Measurements from ENCODE around the gene DYNC1H1.

Gene DYNC1H1
- total RNA-seq = 478 to 790 (median 631) reads per million in 3 experiments

DNA sequence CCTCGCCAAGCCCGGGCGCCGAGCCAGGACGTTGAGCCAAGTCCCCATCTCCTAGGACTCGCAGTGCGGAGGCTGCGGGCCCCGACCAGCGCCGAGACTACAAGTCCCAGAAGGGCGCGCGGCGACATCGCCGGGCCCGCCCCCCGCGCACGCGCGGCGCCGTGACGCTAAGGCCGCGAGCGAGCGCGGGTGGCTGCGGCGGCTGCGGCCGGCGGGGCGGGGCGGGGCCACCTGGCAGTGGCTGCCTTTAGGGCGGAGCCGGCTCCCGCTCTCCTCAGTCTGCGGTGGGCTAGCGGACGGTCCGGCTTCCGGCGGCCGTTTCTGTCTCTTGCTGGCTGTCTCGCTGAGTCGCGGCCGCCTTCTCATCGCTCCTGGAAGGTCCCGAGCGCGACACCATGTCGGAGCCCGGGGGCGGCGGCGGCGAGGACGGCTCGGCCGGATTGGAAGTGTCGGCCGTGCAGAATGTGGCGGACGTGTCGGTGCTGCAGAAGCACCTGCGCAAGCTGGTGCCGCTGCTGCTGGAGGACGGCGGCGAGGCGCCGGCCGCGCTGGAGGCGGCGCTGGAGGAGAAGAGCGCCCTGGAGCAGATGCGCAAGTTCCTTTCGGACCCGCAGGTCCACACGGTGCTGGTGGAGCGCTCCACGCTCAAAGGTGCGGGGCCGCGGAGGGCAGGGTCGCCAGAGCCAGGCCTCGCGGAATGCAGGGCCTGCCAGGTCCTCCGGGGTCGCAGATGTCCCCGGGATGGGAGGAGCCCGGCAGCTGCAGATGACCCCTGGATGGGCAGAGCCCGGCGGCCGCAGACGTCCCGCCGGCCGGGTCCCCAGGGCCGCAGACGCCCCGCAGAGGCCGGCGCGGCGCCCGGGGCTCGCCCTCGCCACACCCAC, at the start of gene DYNC1H1:
DYNC1H1 (plus strand) TSS at position 277 of the 884 bp plus-strand sequence; CDS start at position 396, 119 bp downstream.
- DNase-seq = peak; percentile 90

GRCh38 chr14:101915871-101916815, 48.2 kb upstream of the DYNC1H1 start:
- no peak for DNase-seq

DNA sequence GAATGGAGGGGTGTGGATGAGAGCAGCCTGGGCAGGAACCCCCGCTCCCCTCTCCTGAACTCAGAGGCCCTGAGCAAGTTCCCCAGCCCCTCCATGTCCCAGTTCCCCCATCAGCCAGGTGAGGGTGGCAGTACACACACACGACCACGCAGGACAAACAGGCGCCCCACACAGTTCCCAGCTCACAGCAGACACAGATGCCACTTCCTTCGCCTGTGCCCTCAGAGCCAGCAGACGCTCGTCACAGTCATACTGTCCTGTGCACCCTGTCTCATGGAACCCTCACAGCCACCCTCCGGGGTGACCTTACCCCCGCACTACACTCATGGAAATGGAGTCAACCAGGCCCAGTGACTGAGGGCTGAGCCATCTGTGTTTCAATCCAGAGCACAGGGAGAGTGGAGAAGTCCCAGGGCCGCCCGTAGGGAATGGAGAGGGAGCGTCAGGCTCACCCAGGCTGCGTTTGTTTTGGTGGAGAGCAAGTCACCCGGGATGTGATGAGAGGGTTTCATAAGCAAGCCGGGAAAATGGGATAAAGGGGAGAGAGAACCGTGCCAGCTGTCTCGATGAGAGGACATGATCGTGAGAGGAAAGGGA, 47.5 kb upstream of the DYNC1H1 start:
- no peak for DNase-seq

DNA sequence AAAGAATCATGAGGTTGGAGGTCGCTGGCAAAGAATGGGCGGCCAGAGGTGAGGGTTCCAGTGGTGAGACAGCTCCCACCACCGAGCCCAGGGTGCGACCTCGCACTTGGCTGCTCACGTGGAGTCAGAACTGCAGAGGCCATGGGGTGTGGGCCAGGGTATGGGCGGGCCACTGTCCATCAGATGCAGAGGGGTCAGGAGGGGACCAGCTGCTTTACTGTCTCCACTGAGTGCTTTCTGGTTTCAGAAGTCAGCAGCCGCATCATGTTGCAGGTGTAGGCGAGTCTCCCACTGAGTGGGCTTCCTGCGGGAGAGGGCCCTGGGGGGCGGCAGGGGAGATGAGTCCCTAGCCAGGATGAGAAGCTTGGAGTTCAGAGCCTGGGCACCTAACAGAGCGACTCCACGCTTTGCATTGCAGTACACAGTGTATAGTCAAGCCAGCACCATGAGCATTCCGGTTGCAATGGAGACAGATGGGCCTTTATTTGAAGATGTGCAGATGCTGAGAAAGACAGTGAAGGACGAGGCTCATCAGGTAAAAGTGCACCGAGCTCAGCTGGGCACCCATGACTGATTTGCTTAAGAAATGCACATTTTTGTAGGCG, 46.9 kb upstream of the DYNC1H1 start:
- no peak for DNase-seq

GRCh38 chr14:101918065-101918989, 46.0 kb upstream of the DYNC1H1 start:
- DNase-seq = no peak

DNA sequence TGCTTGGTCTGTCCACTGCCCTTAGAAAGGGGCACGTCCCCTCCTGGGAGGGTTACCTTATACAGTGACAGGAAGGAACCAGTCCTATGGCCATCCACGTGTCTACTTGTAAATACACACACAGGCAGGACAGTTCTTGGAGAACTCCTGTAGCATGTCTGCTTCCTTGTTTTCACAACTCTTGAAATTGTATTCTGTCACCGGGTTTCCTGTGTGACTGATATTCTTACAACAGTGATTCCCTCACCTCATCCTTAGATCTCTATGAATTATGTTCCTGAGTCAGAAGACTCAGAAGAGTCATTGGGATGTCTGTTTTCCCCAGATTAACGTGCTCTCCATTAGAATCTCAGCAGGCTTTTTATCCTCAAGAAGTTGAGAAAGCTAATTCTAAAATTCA, 44.1 kb upstream of the DYNC1H1 start:
- no peak for DNase-seq

DNA sequence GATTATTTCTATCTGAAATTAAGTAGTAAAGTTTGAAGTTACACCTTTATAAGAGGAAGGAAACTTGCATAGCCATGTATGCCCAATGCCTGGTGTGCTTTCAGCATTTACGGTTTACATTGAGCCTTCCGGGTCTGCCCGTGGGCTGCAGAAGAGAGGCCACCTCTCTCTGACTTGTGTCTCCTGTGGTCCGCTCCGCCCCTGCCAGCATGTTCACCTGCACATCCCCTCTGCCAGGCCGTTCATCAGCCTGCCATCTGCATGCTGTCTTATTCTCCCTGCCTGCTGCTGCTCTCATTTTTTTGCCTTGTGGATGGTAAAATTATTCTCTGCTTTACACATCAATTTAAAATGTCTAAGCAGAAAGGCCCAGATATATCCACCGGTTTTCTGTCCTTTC, 41.5 kb upstream of the DYNC1H1 start:
- DNase-seq = no peak

DNA sequence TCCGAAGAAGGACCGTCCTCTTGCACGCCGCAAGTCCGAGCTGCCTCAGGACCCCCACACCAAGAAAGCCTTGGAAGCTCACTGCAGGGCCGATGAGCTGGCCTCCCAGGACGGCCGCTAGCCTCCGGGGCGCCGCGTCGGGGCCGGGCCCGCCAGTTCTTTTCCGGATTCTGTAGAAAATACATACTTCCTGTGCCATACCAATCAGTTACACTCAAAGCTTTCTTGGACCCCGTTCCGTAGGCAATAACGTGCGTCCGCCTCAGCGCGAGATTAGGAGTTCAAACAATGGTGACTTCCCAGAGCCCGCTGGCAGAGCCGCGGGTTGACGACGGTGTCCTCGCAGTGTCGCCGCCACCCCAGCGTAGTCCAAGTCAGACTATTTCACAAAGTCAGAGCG, 39.2 kb upstream of the DYNC1H1 start:
- no peak for DNase-seq

DNA sequence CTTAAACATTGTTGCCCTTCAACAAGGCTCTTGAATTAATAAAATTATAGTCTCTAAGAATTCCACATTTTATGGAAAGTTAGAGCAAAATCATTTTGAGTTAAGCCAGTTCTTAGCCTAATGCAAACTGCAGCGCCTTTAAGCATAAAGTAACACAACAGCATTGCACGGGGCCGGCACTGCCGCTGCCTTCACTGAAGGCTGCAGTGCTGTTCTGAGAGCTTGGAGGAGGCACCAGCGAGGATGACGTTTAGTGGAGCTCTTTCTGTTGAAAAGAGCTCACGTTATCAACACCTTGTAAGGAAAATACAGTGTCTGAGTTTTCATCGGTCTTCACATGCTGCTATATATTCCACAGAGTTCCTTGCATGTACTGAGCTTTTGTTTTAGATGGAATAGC, 38.3 kb upstream of the DYNC1H1 start:
- no peak for DNase-seq

GRCh38 chr14:101926620-101927019, 37.8 kb upstream of the DYNC1H1 start:
- DNase-seq = no peak

DNA sequence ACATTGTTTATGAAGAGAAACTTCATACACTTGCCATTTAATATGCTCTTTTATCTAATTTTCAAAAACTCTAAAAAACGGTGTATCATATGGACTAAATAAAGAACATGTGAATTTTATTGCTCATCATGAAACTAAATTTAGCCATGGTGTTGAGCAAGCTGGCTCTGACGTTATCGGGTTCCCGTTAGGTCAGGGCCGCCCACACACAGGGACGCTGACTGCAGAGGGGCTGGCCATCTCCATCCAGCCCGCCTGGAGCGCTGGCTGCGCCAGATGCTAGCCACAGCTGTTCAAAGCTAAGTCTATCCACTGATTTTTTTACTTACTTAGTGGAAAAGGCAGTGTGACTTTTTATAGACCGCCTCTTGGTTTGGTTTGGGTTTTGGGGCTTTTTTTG, 36.5 kb upstream of the DYNC1H1 start:
- no peak for DNase-seq

DNA sequence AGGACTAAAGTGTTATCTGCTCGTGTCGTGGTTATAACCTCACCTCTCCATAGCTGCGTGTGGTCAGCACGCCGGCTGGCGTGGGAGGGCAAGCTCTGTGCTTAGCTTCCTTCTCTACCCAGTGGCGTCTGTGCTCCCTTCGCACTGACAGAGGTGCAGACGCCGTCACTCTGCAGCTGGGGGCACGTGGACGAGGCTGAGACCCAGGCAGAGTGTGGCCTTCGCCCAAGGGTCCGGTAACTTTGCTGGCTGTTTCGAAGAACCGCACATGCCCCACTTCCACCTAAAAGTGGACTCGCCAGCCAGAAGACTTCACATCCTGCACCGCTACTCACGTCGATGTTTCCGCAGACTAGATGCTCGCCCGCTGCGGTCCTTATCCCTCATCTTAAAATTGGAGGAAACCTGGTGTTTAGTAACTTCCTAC, 35.9 kb upstream of the DYNC1H1 start:
- no peak for DNase-seq

GRCh38 chr14:101929096-101929495, 35.3 kb upstream of the DYNC1H1 start:
- no peak for DNase-seq

DNA sequence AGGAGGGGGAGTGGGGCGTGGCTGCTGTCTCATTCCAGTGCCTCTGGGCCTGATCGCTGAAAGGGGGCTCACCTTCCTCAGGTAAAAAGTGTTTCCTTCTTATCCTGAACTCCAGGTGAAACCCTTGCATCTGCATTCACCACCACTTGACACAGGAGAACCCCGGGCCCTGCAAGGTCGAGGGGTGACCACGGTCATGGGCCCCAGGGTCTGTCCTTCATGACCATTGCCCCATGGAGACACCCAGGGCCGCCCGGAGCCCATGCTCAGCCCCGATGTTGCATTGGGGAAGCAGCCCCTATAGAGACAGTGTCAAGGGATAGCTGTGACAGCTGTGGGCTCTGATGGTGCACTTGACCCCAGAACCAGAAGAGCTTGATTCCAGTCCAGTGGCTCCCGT, 34.4 kb upstream of the DYNC1H1 start:
- no peak for DNase-seq

DNA sequence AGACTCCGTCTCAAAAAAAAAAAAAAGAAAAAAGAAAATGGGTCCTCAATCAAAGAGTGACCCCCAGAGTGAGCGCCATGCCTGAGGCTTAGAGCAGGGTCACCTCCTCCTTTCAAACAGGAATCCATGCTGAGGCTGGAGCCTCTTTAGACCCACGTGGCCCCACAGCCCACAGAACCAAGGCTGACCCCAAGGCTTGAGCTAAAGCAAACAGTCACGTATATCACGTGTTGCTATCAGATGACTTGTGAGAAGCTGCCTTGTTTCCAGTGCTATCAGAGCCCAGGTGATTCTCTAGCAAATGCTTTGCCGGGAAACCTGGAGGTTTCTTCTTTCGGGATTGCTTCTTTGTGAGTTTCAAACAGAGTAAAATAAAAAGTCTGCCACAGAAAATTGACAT, 31.7 kb upstream of the DYNC1H1 start:
- no peak for DNase-seq

DNA sequence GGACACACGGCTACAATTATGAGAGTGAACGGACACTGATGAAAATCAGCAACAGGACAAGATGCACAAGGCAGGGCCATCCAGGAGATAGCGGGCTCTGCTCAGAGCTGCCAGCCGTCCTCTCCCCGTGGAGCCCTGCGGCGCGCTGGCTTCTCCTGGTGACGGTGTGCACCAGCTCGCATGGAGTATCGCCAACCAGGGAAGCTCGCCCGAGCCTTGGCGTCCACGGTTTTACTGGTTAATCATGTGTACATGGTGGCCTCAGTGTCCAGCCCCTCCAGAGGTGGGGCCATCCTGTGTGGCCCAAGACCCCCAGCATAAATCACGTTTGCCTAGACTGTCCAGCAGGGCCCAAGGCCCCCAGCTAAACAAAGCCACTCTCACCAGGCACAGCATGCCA, 31.2 kb upstream of the DYNC1H1 start:
- DNase-seq = no peak

- DNase-seq = no peak
Observed at GRCh38 chr14:101934601-101935150, 29.7 kb upstream of the DYNC1H1 start.

DNA sequence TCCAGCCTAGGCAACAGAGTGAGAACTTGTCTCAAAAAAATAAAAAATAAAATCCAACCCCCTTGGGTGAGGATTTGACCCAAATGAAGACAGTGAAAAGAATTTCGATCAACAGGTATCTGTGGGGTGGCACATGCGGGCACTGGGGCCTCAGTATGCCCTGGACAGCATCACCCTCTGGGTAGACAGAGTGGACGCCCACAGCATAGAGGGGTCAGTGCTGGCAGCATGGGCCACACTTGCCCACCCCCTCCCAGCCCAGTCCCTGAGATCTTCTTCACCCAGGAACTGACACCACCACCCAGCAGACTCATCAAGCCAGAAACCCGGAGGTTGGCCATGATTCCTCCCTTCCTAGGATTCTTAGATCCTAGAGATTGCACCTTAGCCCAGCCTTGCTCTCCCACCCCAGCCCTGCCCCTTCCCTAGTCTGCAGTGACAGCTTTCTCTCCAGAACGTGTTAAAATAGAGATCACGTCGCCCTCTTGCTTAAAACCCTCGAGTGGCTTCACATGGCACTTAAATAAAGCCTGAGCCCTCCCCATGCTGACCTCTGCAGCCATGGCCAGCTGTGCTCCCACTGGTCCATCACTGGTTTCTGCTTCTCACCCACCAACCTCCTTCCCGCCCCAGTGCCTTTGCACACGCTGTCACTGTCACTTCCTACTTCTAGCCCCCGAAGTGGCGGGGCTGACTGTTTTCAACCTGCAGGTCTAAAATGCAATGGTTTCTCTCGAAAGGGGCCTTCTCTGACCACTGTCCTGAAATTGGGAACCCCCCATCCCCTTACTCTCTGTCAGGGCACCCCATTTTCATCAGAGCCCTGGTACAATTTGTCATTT, 26.2 kb upstream of the DYNC1H1 start:
- DNase-seq = no peak

DNA sequence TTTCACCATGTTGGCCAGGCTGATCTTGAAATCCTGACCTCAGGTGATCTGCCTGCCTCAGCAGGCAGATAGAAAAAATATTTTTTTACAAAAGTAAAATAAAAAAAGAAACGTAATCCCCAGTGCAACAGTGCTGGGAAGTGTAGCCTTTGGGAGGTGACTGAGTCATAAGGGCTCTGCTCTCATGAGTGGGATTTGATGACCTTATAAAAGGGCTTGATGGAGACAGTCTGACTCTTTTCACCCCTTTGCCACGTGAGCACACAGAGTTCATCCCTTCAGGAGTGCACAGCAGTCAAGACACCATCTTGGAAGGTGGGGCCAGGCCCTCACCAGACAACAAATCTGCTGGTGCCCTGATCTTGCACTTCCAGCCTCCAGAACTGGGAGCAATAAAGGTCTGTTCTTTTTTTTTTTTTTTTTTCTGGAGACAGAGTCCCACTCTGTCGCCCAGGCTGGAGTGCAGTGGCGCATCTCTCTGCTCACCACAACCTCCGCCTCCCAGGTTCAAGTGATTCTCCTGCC, 24.7 kb upstream of the DYNC1H1 start:
- no peak for DNase-seq

DNA sequence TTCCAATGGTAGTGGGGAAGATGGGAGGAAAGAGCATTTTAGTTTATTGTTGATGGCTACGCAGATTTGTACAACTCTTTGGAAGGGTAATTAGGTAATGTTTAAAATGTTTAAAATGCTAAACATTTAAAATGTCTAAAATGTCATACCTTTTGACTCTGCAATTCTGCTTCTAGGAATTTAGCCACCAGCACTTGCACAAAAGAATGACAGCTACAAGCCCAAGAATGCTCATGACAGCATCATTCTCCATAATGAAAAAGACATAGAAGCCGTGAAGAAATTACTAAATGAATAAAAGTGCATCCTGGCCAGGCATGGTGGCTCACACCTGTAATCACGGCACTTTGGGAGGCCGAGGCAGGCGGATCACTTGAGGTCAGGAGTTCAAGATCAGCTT, 19.9 kb upstream of the DYNC1H1 start:
- no peak for DNase-seq
